Measurements from ENCODE around the gene SUPT7L.
A peak's percentile ranks its signal among the peaks of the same experiment; 100 is the strongest.

Gene SUPT7L

DNA sequence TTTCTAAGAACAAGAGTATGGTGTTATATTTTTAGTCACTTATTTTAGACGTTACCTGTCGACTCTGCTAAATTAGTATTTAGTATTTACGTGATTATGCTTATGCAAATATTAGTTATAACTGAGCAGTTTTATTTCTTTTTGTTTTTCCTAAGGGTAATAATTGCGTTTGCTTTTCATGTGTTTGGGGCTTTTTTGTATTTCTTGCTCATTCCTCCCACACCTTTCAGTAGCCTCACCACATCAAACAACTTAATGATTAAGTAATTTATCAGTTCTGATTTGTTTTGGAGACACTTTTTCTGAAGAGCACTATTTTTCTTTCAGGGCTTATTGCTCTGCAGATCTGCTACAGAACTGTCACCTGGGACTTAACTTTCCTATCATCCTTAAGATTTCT is 7.8 kb upstream of the SUPT7L start:
- H3K9ac ChIP-seq (ENCODE audit: low read length) = no peak overlapping the region
- H3K9me2 ChIP-seq (ENCODE audit: low read depth, low read length) = no peaks in the 10 kb centered on the region
- H2AFZ ChIP-seq (ENCODE audit: low read length) = no peak overlapping the region
- H3K4me3 ChIP-seq (ENCODE audit: low read depth, low read length, poor library complexity, severe bottlenecking) = no peak overlapping the region
- H3K79me2 ChIP-seq (ENCODE audit: insufficient read depth, low read length) = no peaks in the 10 kb centered on the region
- H4K20me1 ChIP-seq (ENCODE audit: insufficient read depth, low read length) = no peaks in the 10 kb centered on the region
- TF ChIP-seq, protein P1, sequence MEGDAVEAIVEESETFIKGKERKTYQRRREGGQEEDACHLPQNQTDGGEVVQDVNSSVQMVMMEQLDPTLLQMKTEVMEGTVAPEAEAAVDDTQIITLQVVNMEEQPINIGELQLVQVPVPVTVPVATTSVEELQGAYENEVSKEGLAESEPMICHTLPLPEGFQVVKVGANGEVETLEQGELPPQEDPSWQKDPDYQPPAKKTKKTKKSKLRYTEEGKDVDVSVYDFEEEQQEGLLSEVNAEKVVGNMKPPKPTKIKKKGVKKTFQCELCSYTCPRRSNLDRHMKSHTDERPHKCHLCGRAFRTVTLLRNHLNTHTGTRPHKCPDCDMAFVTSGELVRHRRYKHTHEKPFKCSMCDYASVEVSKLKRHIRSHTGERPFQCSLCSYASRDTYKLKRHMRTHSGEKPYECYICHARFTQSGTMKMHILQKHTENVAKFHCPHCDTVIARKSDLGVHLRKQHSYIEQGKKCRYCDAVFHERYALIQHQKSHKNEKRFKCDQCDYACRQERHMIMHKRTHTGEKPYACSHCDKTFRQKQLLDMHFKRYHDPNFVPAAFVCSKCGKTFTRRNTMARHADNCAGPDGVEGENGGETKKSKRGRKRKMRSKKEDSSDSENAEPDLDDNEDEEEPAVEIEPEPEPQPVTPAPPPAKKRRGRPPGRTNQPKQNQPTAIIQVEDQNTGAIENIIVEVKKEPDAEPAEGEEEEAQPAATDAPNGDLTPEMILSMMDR (IDR thresholded peaks at IDR 0.05; ENCODE audit: low read length) = no peak
- TF ChIP-seq EZH2 (IDR thresholded peaks at IDR 0.05; ENCODE audit: borderline replicate concordance, low read length) = no peak
- no peaks in the 10 kb centered on the region for H3K4me1 ChIP-seq (ENCODE audit: insufficient read depth, low read length, severe bottlenecking)
- H3K27ac ChIP-seq (ENCODE audit: low read depth, low read length, poor library complexity, severe bottlenecking) = no peak overlapping the region
- H3F3A ChIP-seq (ENCODE audit: insufficient read depth, low read length) = no peaks in the 10 kb centered on the region
- H3K9me3 ChIP-seq (ENCODE audit: low read length) = no peaks in the 10 kb centered on the region
- H3K4me2 ChIP-seq (ENCODE audit: low read length) = no peak overlapping the region
- no peaks in the 10 kb centered on the region for H3K27me3 ChIP-seq (ENCODE audit: insufficient read depth, low read length)
- H3K36me3 ChIP-seq (ENCODE audit: insufficient read depth, low read length) = peaks cover 56% of the 10 kb centered on the region

DNA sequence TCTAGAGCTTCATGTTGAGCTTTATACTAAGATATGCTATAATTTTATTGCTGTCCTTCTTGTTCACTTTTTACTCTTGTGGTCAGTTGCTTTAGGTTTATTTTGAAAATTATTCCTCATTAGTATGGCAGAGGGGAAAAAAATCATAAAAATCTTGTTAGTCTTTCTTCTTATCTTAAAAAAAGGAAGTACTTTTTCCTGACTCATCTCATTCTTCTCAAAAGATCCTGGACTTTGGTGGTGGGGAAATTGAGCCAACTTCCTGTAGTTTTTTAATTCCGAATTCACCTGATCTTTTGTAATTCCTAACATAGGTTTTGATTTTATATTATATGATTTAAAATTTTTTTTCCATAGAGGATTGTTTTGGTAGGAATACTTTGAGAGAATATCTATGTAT is 4.0 kb upstream of the SUPT7L start:
- no peak overlapping the region for H3K9ac ChIP-seq (ENCODE audit: low read length)
- no peak overlapping the region for H2AFZ ChIP-seq (ENCODE audit: low read length)
- no peak overlapping the region for H3K4me2 ChIP-seq (ENCODE audit: low read length)
- H3K9me2 ChIP-seq (ENCODE audit: low read depth, low read length) = no peaks in the 10 kb centered on the region
- TF ChIP-seq, protein P1 (IDR thresholded peaks at IDR 0.05; ENCODE audit: low read length) = no peak
- TF ChIP-seq EZH2 (IDR thresholded peaks at IDR 0.05; ENCODE audit: borderline replicate concordance, low read length) = no peak
- no peaks in the 10 kb centered on the region for H3K9me3 ChIP-seq (ENCODE audit: low read length)
- peaks cover 25% of the 10 kb centered on the region for H3K4me1 ChIP-seq (ENCODE audit: insufficient read depth, low read length, severe bottlenecking)
- H3K36me3 ChIP-seq (ENCODE audit: insufficient read depth, low read length) = peaks cover 27% of the 10 kb centered on the region; the same call in 1 of the 2 replicates
- H3K79me2 ChIP-seq (ENCODE audit: insufficient read depth, low read length) = peaks cover 23% of the 10 kb centered on the region
- no peaks in the 10 kb centered on the region for H3K27me3 ChIP-seq (ENCODE audit: insufficient read depth, low read length)
- H3F3A ChIP-seq (ENCODE audit: insufficient read depth, low read length) = no peaks in the 10 kb centered on the region
- no peak overlapping the region for H3K4me3 ChIP-seq (ENCODE audit: low read depth, low read length, poor library complexity, severe bottlenecking)
- no peak overlapping the region for H3K27ac ChIP-seq (ENCODE audit: low read depth, low read length, poor library complexity, severe bottlenecking)
- no peaks in the 10 kb centered on the region for H4K20me1 ChIP-seq (ENCODE audit: insufficient read depth, low read length)

DNA sequence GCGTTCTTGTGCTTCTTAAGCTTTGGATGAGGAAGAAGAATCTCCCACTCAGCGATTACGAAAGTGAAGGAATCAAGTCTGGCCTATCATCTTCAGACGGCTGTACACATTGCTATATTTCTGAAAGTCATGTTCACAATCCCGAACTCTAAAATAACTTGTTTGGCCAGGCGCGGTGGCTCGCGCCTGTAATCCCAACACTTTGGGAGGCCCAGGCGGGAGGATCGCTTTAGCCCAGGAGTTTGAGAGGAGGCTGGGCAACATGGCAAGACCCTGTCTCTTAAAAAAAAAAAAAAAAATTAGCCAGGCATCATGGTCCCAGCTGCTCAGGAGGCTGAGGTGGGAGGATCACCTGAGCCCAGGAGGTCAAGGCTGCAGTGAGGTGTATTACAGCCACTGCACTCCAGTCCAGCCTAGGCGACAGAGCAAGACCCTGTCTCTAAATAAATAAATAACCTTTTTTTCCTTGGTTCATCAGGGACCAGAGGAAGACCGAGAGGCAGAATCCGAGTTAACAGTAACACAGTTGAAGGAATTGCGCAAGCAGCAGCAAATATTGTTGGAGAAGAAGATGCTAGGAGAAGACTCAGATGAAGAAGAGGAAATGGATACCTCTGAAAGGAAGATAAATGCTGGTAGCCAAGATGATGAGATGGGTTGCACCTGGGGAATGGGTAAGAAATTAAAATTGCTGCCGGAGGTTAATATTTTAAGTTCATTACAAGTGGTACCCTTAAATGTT is 1.4 kb upstream of the SUPT7L start:
- no peaks in the 10 kb centered on the region for H3K9me2 ChIP-seq (ENCODE audit: low read depth, low read length)
- no peaks in the 10 kb centered on the region for H3K27me3 ChIP-seq (ENCODE audit: insufficient read depth, low read length)
- no peak overlapping the region for H3K27ac ChIP-seq (ENCODE audit: low read depth, low read length, poor library complexity, severe bottlenecking)
- H3K79me2 ChIP-seq (ENCODE audit: insufficient read depth, low read length) = peaks cover 25% of the 10 kb centered on the region
- peak overlapping the region; percentile 94 for H3K4me2 ChIP-seq (ENCODE audit: low read length)
- no peaks in the 10 kb centered on the region for H3K9me3 ChIP-seq (ENCODE audit: low read length)
- TF ChIP-seq, protein P1 (IDR thresholded peaks at IDR 0.05; ENCODE audit: low read length) = no peak
- TF ChIP-seq EZH2 (IDR thresholded peaks at IDR 0.05; ENCODE audit: borderline replicate concordance, low read length) = no peak
- H4K20me1 ChIP-seq (ENCODE audit: insufficient read depth, low read length) = no peaks in the 10 kb centered on the region
- peak overlapping the region; percentile 76 for H3K9ac ChIP-seq (ENCODE audit: low read length)
- peak overlapping the region; percentile 74 for H3K4me3 ChIP-seq (ENCODE audit: low read depth, low read length, poor library complexity, severe bottlenecking)
- H3F3A ChIP-seq (ENCODE audit: insufficient read depth, low read length) = no peaks in the 10 kb centered on the region
- peaks cover 41% of the 10 kb centered on the region; the same call in 1 of the 2 replicates for H3K36me3 ChIP-seq (ENCODE audit: insufficient read depth, low read length)
- peaks cover 30% of the 10 kb centered on the region for H3K4me1 ChIP-seq (ENCODE audit: insufficient read depth, low read length, severe bottlenecking)
- H2AFZ ChIP-seq (ENCODE audit: low read length) = peak overlapping the region; percentile 11; the same call in 1 of the 2 replicates
